Ectodermal cell (in vitro differentiated cells): Measurements from ENCODE around the gene TMEM132D.

Experiments used
- H3K27ac ChIP-seq: 2 replicates; pipeline ENCODE4 v1.7.0; 2013; ENCODE audit warnings: mild to moderate bottlenecking, low read depth, low read length; ENCODE audit not compliant: insufficient read depth, poor library complexity, severe bottlenecking
- H3K27me3 ChIP-seq: 2 replicates; pipeline ENCODE4 v1.7.0; 2013; ENCODE audit warnings: mild to moderate bottlenecking, low read length; ENCODE audit not compliant: insufficient read depth, control insufficient read depth, poor library complexity, severe bottlenecking
- H3K36me3 ChIP-seq: one replicate; pipeline ENCODE4 v1.7.0; 2013; ENCODE audit warnings: low read length; ENCODE audit not compliant: control insufficient read depth, insufficient read depth
- H3K4me1 ChIP-seq: one replicate; pipeline ENCODE4 v1.7.0; 2013; ENCODE audit warnings: low read length; ENCODE audit not compliant: control insufficient read depth, insufficient read depth
- H3K4me3 ChIP-seq: 2 replicates; pipeline ENCODE4 v1.7.0; 2013; ENCODE audit warnings: low read depth, low read length, control low read depth; ENCODE audit not compliant: insufficient read depth
- H3K9me3 ChIP-seq: 2 replicates; pipeline ENCODE4 v1.7.0; 2013; ENCODE audit warnings: mild to moderate bottlenecking, low read length, moderate library complexity; ENCODE audit not compliant: control insufficient read depth
- WGBS, 2 experiments: methylation state at CpG; one replicate each; pipeline ENCODE4 v1.1.7; 2013; ENCODE audit warnings: missing lambda C conversion rate in 2 of 2; 5-methylcytosine and 5-hydroxymethylcytosine counted together

Gene TMEM132D

DNA sequence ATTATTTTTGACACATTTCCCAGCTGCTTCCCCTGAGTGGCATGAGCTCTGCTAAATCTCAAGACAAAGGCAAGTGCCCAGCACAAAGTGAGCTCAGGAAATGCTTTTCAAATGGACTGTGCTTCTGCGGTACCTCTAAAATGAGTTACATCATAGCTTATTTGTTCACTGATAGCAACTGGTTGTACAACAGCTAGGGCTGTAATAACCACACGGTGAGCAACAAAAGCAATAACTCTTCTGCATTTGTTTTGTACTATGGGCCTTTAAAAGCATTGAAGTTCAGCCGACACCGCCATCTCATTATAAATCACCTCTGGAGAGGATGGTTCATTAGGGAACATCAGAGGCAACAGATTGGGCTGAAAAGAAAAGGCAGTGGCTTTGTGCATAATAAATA is 575.6 kb downstream of the TMEM132D start:
- H3K4me3 ChIP-seq, result no peak overlapping the region
- H3K36me3 ChIP-seq, result no peaks in the 10 kb centered on the region
- no peaks in the 10 kb centered on the region for H3K27me3 ChIP-seq
- H3K9me3 ChIP-seq, result no peaks in the 10 kb centered on the region
- no peaks in the 10 kb centered on the region for H3K4me1 ChIP-seq
- WGBS, 2 experiments, result 96 to 98% methylated on average over 4 of the region's 4 CpGs
- H3K27ac ChIP-seq, result no peak overlapping the region

DNA sequence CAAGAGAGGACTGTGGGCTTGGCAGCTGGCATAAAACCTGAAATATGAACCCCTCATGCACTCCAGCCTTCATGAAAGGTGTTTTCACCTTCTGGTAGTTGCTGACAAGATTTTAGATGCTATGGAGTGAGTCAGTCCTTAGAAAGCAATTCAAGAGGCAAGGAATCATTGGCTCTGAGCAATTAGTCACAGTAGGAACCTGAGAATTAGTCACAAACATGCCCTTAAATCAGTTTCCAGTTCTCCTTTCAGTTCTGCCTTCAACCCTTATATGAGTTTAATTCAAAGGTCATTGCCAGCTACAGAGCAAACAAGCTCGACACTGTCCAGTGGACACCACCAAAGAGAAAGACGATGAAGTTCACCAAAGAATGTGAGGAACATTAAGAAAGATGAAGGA is 578.3 kb downstream of the TMEM132D start:
- no peaks in the 10 kb centered on the region for H3K9me3 ChIP-seq
- H3K4me1 ChIP-seq, result no peaks in the 10 kb centered on the region
- no peaks in the 10 kb centered on the region for H3K36me3 ChIP-seq
- 95 to 98% methylated on average over 2 of the region's 2 CpGs for WGBS, 2 experiments
- no peak overlapping the region for H3K27ac ChIP-seq
- no peaks in the 10 kb centered on the region for H3K27me3 ChIP-seq
- H3K4me3 ChIP-seq, result no peak overlapping the region

DNA sequence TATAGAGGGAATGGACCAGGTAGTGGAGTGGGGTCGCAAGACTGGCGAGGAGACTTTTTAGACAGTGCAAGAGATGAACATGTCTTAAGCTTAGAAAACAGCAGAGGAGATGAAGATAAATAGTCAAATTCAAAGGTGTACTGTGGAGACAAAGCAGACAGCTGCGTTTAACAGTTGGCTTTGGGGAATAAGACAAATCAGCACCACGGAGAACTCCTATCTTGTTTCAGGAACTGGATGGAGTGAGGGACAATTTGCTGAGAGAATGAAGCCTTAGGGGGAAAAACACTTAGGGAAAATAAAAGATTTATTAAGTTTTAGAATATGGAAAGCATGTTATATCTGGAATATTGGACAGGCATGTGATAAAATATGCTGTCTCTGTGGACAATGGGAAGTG is 591.8 kb downstream of the TMEM132D start:
- 70 to 72% methylated on average over 4 of the region's 4 CpGs for WGBS, 2 experiments
- Histone ChIP-seq H3K4me3 (no peak overlapping the region), H3K9me3 (no peaks in the 10 kb centered on the region)

DNA sequence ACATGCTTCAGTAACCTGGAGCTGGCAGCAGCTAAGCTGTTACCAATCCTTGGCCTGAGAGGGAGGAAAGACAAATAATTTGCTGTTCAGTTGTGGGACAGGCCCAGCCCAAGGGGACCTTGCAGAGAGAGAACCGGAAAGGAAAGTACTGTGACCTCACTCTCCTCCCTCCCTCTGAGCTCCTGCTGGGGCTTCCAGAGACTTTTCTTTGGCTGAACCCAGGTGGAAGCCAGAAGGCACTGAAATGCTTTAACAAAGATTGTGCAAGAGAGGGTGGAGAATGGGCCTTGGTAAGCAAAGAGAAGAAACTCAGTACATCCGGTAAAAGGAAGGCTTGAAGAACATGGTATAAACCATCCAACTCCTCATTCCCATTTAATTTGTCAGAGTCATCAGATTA is 593.5 kb downstream of the TMEM132D start:
- Histone ChIP-seq H3K9me3 (no peaks in the 10 kb centered on the region), H3K4me3 (no peak overlapping the region), H3K27me3 (no peaks in the 10 kb centered on the region), H3K27ac (no peak overlapping the region), H3K4me1 (no peaks in the 10 kb centered on the region), H3K36me3 (no peaks in the 10 kb centered on the region)
- 63 to 75% methylated on average over 2 of the region's 2 CpGs for WGBS, 2 experiments

More for the DNA sequence above, 591.8 kb downstream of the TMEM132D start:
- H3K27ac ChIP-seq, result no peak overlapping the region
- no peaks in the 10 kb centered on the region for H3K36me3 ChIP-seq
- H3K4me1 ChIP-seq, result no peaks in the 10 kb centered on the region
- no peaks in the 10 kb centered on the region for H3K27me3 ChIP-seq

DNA sequence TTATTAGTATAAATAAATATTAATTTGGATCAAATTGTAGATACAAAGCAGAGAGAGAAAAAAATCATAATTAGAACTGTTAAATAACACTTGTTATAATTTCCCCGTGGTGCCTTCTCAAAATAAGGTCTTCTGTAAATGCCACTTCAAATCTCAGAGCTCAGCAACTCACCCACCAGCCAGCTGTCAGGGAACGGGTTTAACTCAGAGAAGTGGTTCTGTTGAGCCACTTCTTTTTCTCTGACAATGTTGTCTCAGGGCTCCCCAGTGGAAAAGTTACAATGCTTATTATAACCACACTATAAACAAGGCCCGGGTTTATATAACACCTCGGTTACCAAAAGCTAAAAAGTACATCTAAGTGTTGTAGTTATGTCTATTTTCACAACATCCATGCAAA is 598.0 kb downstream of the TMEM132D start:
- Histone ChIP-seq H3K27ac (no peak overlapping the region), H3K4me3 (no peak overlapping the region), H3K9me3 (no peaks in the 10 kb centered on the region), H3K36me3 (no peaks in the 10 kb centered on the region), H3K4me1 (no peaks in the 10 kb centered on the region), H3K27me3 (no peaks in the 10 kb centered on the region)
- 87 to 89% methylated on average over 2 of the region's 4 CpGs for WGBS, 2 experiments

DNA sequence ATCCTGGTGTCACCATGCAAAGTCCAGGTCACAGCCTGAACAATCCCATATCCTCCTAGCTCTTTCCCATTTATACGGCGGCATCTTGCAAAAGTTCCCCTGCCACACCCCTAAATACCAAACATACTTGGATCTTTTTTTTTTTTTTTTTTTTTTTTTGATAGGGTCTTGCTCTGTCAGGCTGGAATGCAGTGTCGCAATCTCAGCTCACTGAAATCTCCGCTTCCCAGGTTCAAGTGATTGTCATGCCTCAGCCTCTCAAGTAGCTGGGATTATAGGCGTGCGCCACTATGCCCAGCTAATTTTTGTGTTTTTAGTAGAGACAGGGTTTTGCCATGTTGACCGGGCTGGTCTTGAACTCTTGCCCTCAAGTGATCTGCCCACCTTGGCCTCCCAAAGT is 599.3 kb downstream of the TMEM132D start:
- 83 to 94% methylated on average over 6 to 7 of the region's 7 CpGs for WGBS, 2 experiments
- H3K27me3 ChIP-seq, result no peaks in the 10 kb centered on the region

DNA sequence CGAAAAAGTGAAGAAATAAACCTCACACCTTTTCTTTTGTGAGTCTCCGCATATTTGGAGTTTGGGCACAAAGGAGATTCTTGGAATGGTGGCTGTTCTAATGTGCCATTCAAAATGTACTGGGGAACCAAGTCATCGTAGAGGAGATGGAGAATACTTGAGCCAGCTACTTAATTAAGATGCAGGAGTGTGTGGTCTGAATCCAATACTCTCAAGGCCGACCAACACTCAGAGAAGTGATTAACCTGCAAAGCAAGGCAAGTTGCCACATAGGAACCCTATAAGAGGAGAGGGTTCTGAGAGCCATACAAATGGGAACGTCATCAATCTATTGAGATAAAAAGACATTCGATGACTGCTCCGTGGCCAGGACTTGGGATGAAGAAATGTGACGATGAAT is 603.8 kb downstream of the TMEM132D start:
- H3K27me3 ChIP-seq, result no peaks in the 10 kb centered on the region
- no peaks in the 10 kb centered on the region for H3K4me1 ChIP-seq
- no peak overlapping the region for H3K4me3 ChIP-seq
- no peaks in the 10 kb centered on the region for H3K9me3 ChIP-seq
- H3K27ac ChIP-seq, result no peak overlapping the region
- WGBS, 2 experiments, result 93 to 96% methylated on average over 8 of the region's 8 CpGs
- H3K36me3 ChIP-seq, result no peaks in the 10 kb centered on the region

More for the DNA sequence above, 599.3 kb downstream of the TMEM132D start:
- H3K4me3 ChIP-seq, result no peak overlapping the region
- H3K27ac ChIP-seq, result no peak overlapping the region
- no peaks in the 10 kb centered on the region for H3K4me1 ChIP-seq
- no peaks in the 10 kb centered on the region for H3K9me3 ChIP-seq
- no peaks in the 10 kb centered on the region for H3K36me3 ChIP-seq

DNA sequence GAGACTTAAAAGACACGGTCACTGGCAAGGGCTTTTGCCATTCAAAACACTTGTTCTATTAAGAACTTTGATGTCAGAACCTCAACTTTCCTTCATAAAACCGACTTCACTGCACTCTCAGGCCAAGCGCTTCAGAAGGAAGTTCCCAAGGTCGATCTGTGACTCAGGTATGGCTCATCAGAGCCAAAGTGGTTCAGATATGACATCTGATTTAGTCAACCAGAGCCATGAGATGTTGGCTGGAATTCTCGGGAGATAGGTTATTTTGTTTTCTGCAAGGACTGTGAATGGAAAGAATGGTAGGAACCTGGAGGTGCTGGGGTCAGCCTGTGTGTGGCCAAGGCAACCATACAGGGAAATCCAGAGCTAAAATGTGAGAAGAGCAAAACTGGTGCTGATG is 604.9 kb downstream of the TMEM132D start:
- Histone ChIP-seq H3K27me3 (no peaks in the 10 kb centered on the region), H3K9me3 (no peaks in the 10 kb centered on the region), H3K4me1 (no peaks in the 10 kb centered on the region), H3K4me3 (no peak overlapping the region), H3K27ac (no peak overlapping the region), H3K36me3 (no peaks in the 10 kb centered on the region)
- 92 to 96% methylated on average over 5 of the region's 5 CpGs for WGBS, 2 experiments

DNA sequence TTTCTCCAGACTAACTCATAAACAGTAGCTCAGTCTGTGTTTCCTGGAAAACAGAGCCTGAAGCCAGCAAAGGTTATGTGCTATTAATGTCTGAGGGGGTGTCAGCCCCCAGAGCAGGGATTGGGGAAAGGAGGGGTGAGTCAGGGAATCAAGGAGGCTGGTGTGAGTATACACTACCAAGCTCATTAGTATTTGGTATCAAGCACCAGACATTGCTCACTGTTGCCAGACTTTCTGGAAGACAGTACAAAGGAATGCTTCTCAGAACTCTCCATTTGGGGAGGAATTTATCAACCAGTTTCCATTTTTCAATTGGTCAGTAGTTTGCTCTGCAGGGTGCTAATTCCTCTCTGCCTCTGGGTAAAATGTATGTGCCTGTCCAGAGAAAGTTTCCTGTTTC is 607.2 kb downstream of the TMEM132D start:
- H3K27me3 ChIP-seq, result no peaks in the 10 kb centered on the region
- no peak overlapping the region for H3K27ac ChIP-seq
- H3K36me3 ChIP-seq, result no peaks in the 10 kb centered on the region
- no peaks in the 10 kb centered on the region for H3K4me1 ChIP-seq
- H3K9me3 ChIP-seq, result no peaks in the 10 kb centered on the region
- H3K4me3 ChIP-seq, result no peak overlapping the region

DNA sequence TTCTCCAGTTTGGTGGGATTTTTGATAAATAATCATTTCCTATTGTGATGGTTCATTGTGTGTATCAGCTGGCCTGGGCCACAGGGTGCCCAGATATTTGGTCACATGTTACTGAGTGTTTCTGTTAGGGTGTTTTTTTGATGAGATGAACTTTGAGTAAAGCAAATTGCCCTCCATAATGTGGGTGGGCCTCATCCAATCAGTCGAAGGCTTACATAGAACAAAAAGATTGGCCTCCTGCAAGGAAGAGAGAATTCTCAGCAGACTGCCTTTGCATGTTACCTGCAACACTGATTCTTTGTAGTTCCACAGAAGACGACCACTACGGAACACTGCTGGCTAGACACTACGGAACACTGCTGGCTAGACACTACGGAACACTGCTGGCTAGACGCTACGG is 609.0 kb downstream of the TMEM132D start:
- Histone ChIP-seq H3K4me3 (no peak overlapping the region), H3K36me3 (no peaks in the 10 kb centered on the region), H3K9me3 (no peaks in the 10 kb centered on the region), H3K27ac (no peak overlapping the region), H3K4me1 (no peaks in the 10 kb centered on the region), H3K27me3 (no peaks in the 10 kb centered on the region)
- WGBS, 2 experiments, result 94 to 95% methylated on average over 7 of the region's 7 CpGs

DNA sequence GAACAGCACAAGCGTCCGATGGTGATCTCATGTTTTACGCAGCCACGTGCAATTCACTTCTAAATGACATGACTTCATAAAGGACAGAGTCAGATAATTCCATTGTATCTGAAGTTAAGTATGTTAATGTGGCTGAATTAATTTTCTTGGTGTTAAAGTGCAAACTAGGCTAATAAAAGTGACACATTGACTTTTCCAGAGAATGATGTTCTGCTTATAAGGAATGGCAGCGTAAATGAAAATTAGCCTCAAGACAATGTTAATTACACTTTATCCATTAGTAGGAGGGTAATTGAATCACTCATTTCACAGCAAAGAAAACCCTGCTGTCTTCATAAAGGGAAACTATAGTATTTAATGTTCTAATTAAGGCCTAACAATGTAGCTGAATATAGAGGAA is 624.1 kb downstream of the TMEM132D start:
- H3K36me3 ChIP-seq, result no peaks in the 10 kb centered on the region
- no peaks in the 10 kb centered on the region for H3K9me3 ChIP-seq
- H3K4me3 ChIP-seq, result no peak overlapping the region
- 94% methylated on average over 4 to 5 of the region's 5 CpGs for WGBS, 2 experiments
- no peaks in the 10 kb centered on the region for H3K4me1 ChIP-seq
- H3K27me3 ChIP-seq, result no peaks in the 10 kb centered on the region
- no peak overlapping the region for H3K27ac ChIP-seq
